ENCODE data around the gene ZNF384. TPM values are rescaled to one million over a fixed set of nuclear protein-coding genes. Genes with fewer than 3 reads are reported as not detected.

Gene ZNF384
- total RNA-seq, 2 donors from 2014 or later, result 81.1 to 90.0 TPM

GRCh38 chr12:6662906-6663742 lies 26.1 kb downstream of the ZNF384 start, which contains the start of gene ING4:
TSS of gene ING4 (minus strand) at chr12:6663119. CDS start at chr12:6663101, 18 bp downstream.
- DNase-seq (ENCODE audit: low spot score) (peak; percentile 98), ATAC-seq (peak; percentile 100)
- H3K4me1 Mint-ChIP-seq (ENCODE audit: low read depth in 2 of 2), result peaks cover 42% of the 10 kb centered on the region in 2 donors
- H3K9me3 Mint-ChIP-seq, result no peaks in the 10 kb centered on the region
- H3K4me3 Mint-ChIP-seq, result peak within 1 kb of the TSS; percentile 99
- peak within 1 kb of the TSS; percentile 92 to 99 for H3K27ac Mint-ChIP-seq
- peaks cover 13% of the 10 kb centered on the region for H3K36me3 Mint-ChIP-seq
- H3K27me3 Mint-ChIP-seq, result no peaks in the 10 kb centered on the region

GRCh38 chr12:6662602-6662905 lies 26.6 kb downstream of the ZNF384 start:
- peaks cover 42 to 44% of the 10 kb centered on the region in 2 donors for H3K4me1 Mint-ChIP-seq (ENCODE audit: low read depth in 2 of 2)
- no peaks in the 10 kb centered on the region for H3K27me3 Mint-ChIP-seq
- DNase-seq (ENCODE audit: low spot score) (no peak), ATAC-seq (peak; percentile 60 to 61)
- H3K9me3 Mint-ChIP-seq, result no peaks in the 10 kb centered on the region
- H3K4me3 Mint-ChIP-seq, result peak overlapping the region; percentile 99
- peaks cover 9% of the 10 kb centered on the region for H3K36me3 Mint-ChIP-seq
- peak overlapping the region; percentile 92 to 99 for H3K27ac Mint-ChIP-seq

- no peaks in the 10 kb centered on the region for H3K9me3 Mint-ChIP-seq
- no peak overlapping the region for H3K27ac Mint-ChIP-seq
- H3K4me3 Mint-ChIP-seq, result no peak overlapping the region
- peaks cover 9 to 14% of the 10 kb centered on the region in 2 donors for H3K4me1 Mint-ChIP-seq (ENCODE audit: low read depth in 2 of 2)
- no peaks in the 10 kb centered on the region for H3K27me3 Mint-ChIP-seq
- peaks cover 25% of the 10 kb centered on the region for H3K36me3 Mint-ChIP-seq
- no peak for ATAC-seq
- no peak for DNase-seq (ENCODE audit: low spot score)
These were observed 35.2 kb downstream of the ZNF384 start for GRCh38 chr12:6653987-6654386.

GRCh38 chr12:6653342-6653741 lies 35.8 kb downstream of the ZNF384 start:
- Mint-ChIP-seq H3K36me3 (peaks cover 19% of the 10 kb centered on the region), H3K27me3 (no peaks in the 10 kb centered on the region), H3K27ac (no peak overlapping the region), H3K9me3 (no peaks in the 10 kb centered on the region), H3K4me1 (ENCODE audit: low read depth in 2 of 2) (peaks cover 2 to 10% of the 10 kb centered on the region in 2 donors), H3K4me3 (no peak overlapping the region)
- ATAC-seq, result no peak
- DNase-seq (ENCODE audit: low spot score), result no peak

GRCh38 chr12:6652391-6652790 lies 36.8 kb downstream of the ZNF384 start:
- H3K4me3 Mint-ChIP-seq, result no peak overlapping the region
- H3K27me3 Mint-ChIP-seq, result no peaks in the 10 kb centered on the region
- no peak for ATAC-seq
- peaks cover 22% of the 10 kb centered on the region for H3K36me3 Mint-ChIP-seq
- no peaks in the 10 kb centered on the region for H3K9me3 Mint-ChIP-seq
- peaks cover 0 to 4% of the 10 kb centered on the region in 2 donors for H3K4me1 Mint-ChIP-seq (ENCODE audit: low read depth in 2 of 2)
- DNase-seq (ENCODE audit: low spot score), result no peak
- peak overlapping the region in 1 of 2 donors; percentile 16 for H3K27ac Mint-ChIP-seq

- Mint-ChIP-seq H3K9me3 (no peaks in the 10 kb centered on the region), H3K36me3 (peaks cover 19% of the 10 kb centered on the region), H3K27ac (no peak overlapping the region), H3K4me3 (no peak overlapping the region), H3K27me3 (no peaks in the 10 kb centered on the region), H3K4me1 (ENCODE audit: low read depth in 2 of 2) (peaks cover 8 to 12% of the 10 kb centered on the region in 2 donors)
- ATAC-seq (no peak), DNase-seq (ENCODE audit: low spot score) (no peak)
These were observed 38.3 kb downstream of the ZNF384 start for GRCh38 chr12:6650832-6651231.

GRCh38 chr12:6647083-6647604 lies 42.0 kb downstream of the ZNF384 start, which contains the start of gene ACRBP:
TSS of gene ACRBP (minus strand) at chr12:6647432. CDS start at chr12:6647366, 66 bp downstream.
- Mint-ChIP-seq H3K27me3 (no peaks in the 10 kb centered on the region), H3K4me1 (ENCODE audit: low read depth in 2 of 2) (peaks cover 12 to 15% of the 10 kb centered on the region in 2 donors), H3K4me3 (peak within 1 kb of the TSS; percentile 81), H3K9me3 (no peaks in the 10 kb centered on the region), H3K27ac (peak within 1 kb of the TSS in 1 of 2 donors; percentile 87), H3K36me3 (peaks cover 19% of the 10 kb centered on the region)
- DNase-seq (ENCODE audit: low spot score) (peak; percentile 69), ATAC-seq (peak; percentile 85 to 89)

GRCh38 chr12:6646276-6647082 lies 42.7 kb downstream of the ZNF384 start:
- no peaks in the 10 kb centered on the region for H3K27me3 Mint-ChIP-seq
- DNase-seq (ENCODE audit: low spot score) (no peak), ATAC-seq (no peak)
- H3K4me3 Mint-ChIP-seq, result peak overlapping the region; percentile 81
- no peaks in the 10 kb centered on the region for H3K9me3 Mint-ChIP-seq
- peak overlapping the region in 1 of 2 donors; percentile 87 for H3K27ac Mint-ChIP-seq
- H3K36me3 Mint-ChIP-seq, result peaks cover 16% of the 10 kb centered on the region
- H3K4me1 Mint-ChIP-seq (ENCODE audit: low read depth in 2 of 2), result peaks cover 12 to 15% of the 10 kb centered on the region in 2 donors

GRCh38 chr12:6644903-6645302 lies 44.3 kb downstream of the ZNF384 start:
- H3K4me1 Mint-ChIP-seq (ENCODE audit: low read depth in 2 of 2), result peaks cover 12 to 15% of the 10 kb centered on the region in 2 donors
- H3K9me3 Mint-ChIP-seq, result no peaks in the 10 kb centered on the region
- no peak overlapping the region for H3K4me3 Mint-ChIP-seq
- DNase-seq (ENCODE audit: low spot score), result no peak
- no peaks in the 10 kb centered on the region for H3K27me3 Mint-ChIP-seq
- H3K36me3 Mint-ChIP-seq, result peaks cover 11% of the 10 kb centered on the region
- ATAC-seq, result no peak
- peak overlapping the region in 1 of 2 donors; percentile 36 for H3K27ac Mint-ChIP-seq

- DNase-seq (ENCODE audit: low spot score), result no peak
- Mint-ChIP-seq H3K9me3 (no peaks in the 10 kb centered on the region), H3K36me3 (peaks cover 11% of the 10 kb centered on the region), H3K4me3 (peak overlapping the region; percentile 51), H3K27me3 (no peaks in the 10 kb centered on the region), H3K27ac (peak overlapping the region in 1 of 2 donors; percentile 36), H3K4me1 (ENCODE audit: low read depth in 2 of 2) (peaks cover 12 to 15% of the 10 kb centered on the region in 2 donors)
- ATAC-seq, result no peak
These were observed 44.9 kb downstream of the ZNF384 start for GRCh38 chr12:6644257-6644596.

- Mint-ChIP-seq H3K27me3 (no peaks in the 10 kb centered on the region), H3K27ac (peak overlapping the region in 1 of 2 donors; percentile 36), H3K36me3 (peaks cover 11% of the 10 kb centered on the region), H3K9me3 (no peaks in the 10 kb centered on the region), H3K4me3 (no peak overlapping the region), H3K4me1 (ENCODE audit: low read depth in 2 of 2) (peaks cover 12 to 15% of the 10 kb centered on the region in 2 donors)
- ATAC-seq, result no peak
- DNase-seq (ENCODE audit: low spot score), result no peak
These were observed 45.5 kb downstream of the ZNF384 start for GRCh38 chr12:6643569-6644256.

GRCh38 chr12:6641131-6641530 lies 48.0 kb downstream of the ZNF384 start:
- Mint-ChIP-seq H3K9me3 (no peaks in the 10 kb centered on the region), H3K36me3 (peaks cover 6% of the 10 kb centered on the region), H3K27ac (no peak overlapping the region), H3K27me3 (no peaks in the 10 kb centered on the region), H3K4me1 (ENCODE audit: low read depth in 2 of 2) (peaks cover 9 to 10% of the 10 kb centered on the region in 2 donors), H3K4me3 (no peak overlapping the region)
- ATAC-seq, result no peak
- no peak for DNase-seq (ENCODE audit: low spot score)

- ATAC-seq (no peak), DNase-seq (ENCODE audit: low spot score) (no peak)
- no peaks in the 10 kb centered on the region for H3K27me3 Mint-ChIP-seq
- H3K9me3 Mint-ChIP-seq, result no peaks in the 10 kb centered on the region
- H3K4me1 Mint-ChIP-seq (ENCODE audit: low read depth in 2 of 2), result peaks cover 12 to 16% of the 10 kb centered on the region in 2 donors
- H3K27ac Mint-ChIP-seq, result no peak overlapping the region
- no peak overlapping the region for H3K4me3 Mint-ChIP-seq
- H3K36me3 Mint-ChIP-seq, result peaks cover 6% of the 10 kb centered on the region
These were observed 48.7 kb downstream of the ZNF384 start for GRCh38 chr12:6640497-6640896.

Measured in natural killer cell treated with Interleukin-12 subunit alpha and Interleukin-12 subunit beta and Interleukin-15 and Interleukin-18, amount 100 ng/mL, for 72 hours (primary cell).